ENCODE results near the gene REPIN1. TPM values are rescaled to one million over a fixed set of nuclear protein-coding genes. Genes with fewer than 3 reads are reported as not detected.

REPIN1 gene
- total RNA-seq, 1 experiment from 2014 or later, result 106 TPM

GRCh38 chr7:150388709-150389531 lies 20.3 kb downstream of the REPIN1 start (continued):
- TF ChIP-seq SP1 (IDR thresholded peaks at IDR 0.05; ENCODE audit: low read depth), result no peak

DNA sequence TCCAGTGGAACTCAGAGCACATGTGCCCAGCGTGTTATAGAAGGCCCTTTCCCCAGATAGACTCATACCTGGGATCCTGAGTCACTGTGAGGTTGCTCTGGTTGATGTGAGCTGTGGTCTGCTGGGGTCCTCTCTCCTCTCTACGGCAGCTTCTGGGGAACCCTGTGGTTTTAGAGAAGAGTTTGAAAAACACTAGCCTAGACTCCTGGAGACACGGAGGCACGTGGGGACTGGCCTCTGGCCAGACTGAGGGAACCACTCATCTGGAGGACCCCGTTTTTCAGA lies 20.9 kb downstream of the REPIN1 start:
- no peaks in the 10 kb centered on the region for H3K36me3 ChIP-seq (ENCODE audit: control insufficient read depth in 1 of 2, insufficient read depth in 2 of 2, low read length in 2 of 2)
- H3K4me2 ChIP-seq (ENCODE audit: low read length), result no peak overlapping the region
- intact Hi-C loops (cut with micrococcal nuclease), result no loop called here
- ChIA-PET RAD21 (ENCODE audit: low non-redundant PET in 1 of 2, low total read pairs in 2 of 2, uncharacterized antibody in 2 of 2, unreplicated experiment in 2 of 2) (no interaction called here), POLR2A (no interaction called here), CTCF (no interaction called here)
- no peaks in the 10 kb centered on the region for H3K27me3 ChIP-seq (ENCODE audit: insufficient read depth, low read length)
- H3K4me1 ChIP-seq (ENCODE audit: control insufficient read depth in 1 of 2, insufficient read depth in 2 of 2, low read length in 2 of 2), result no peaks in the 10 kb centered on the region
- TF ChIP-seq ZBTB33 (IDR thresholded peaks at IDR 0.05; ENCODE audit: extremely low read depth, insufficient replicate concordance, low read length) (no peak), EZH2phosphoT487 (IDR thresholded peaks at IDR 0.05; ENCODE audit: borderline replicate concordance) (no peak), POLR2A (IDR thresholded peaks at IDR 0.05; ENCODE audit: borderline replicate concordance, extremely low read depth, insufficient read depth, insufficient read length) (no peak), ZFX (IDR thresholded peaks at IDR 0.05) (no peak), CTCF (IDR thresholded peaks at IDR 0.05 in 2 of 3, conservative IDR thresholded peaks at IDR 0.05 in 1 of 3; ENCODE audit: borderline replicate concordance in 1 of 3, insufficient read depth in 1 of 3, low read depth in 2 of 3, low read length in 2 of 3) (no peak), EGR1 (IDR thresholded peaks at IDR 0.05; ENCODE audit: low read depth) (no peak), JUND (IDR thresholded peaks at IDR 0.05) (no peak), EZH2 (IDR thresholded peaks at IDR 0.05) (no peak), CBX3 (IDR thresholded peaks at IDR 0.05; ENCODE audit: low read depth) (no peak)
- TF ChIP-seq, protein P1, sequence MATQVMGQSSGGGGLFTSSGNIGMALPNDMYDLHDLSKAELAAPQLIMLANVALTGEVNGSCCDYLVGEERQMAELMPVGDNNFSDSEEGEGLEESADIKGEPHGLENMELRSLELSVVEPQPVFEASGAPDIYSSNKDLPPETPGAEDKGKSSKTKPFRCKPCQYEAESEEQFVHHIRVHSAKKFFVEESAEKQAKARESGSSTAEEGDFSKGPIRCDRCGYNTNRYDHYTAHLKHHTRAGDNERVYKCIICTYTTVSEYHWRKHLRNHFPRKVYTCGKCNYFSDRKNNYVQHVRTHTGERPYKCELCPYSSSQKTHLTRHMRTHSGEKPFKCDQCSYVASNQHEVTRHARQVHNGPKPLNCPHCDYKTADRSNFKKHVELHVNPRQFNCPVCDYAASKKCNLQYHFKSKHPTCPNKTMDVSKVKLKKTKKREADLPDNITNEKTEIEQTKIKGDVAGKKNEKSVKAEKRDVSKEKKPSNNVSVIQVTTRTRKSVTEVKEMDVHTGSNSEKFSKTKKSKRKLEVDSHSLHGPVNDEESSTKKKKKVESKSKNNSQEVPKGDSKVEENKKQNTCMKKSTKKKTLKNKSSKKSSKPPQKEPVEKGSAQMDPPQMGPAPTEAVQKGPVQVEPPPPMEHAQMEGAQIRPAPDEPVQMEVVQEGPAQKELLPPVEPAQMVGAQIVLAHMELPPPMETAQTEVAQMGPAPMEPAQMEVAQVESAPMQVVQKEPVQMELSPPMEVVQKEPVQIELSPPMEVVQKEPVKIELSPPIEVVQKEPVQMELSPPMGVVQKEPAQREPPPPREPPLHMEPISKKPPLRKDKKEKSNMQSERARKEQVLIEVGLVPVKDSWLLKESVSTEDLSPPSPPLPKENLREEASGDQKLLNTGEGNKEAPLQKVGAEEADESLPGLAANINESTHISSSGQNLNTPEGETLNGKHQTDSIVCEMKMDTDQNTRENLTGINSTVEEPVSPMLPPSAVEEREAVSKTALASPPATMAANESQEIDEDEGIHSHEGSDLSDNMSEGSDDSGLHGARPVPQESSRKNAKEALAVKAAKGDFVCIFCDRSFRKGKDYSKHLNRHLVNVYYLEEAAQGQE (IDR thresholded peaks at IDR 0.05; ENCODE audit: low read depth), result no peak
- H4K20me1 ChIP-seq (ENCODE audit: insufficient read depth), result no peaks in the 10 kb centered on the region
- no peak overlapping the region for H2AFZ ChIP-seq (ENCODE audit: low read depth, low read length, poor library complexity, severe bottlenecking)
- H3K9ac ChIP-seq (ENCODE audit: low read length), result no peak overlapping the region
- no peaks in the 10 kb centered on the region; the same call in 1 of the 2 replicates for H3K79me2 ChIP-seq (ENCODE audit: insufficient read depth, low read length)
- BruUV-seq (replicated peaks), result no TSS peak
- no peak overlapping the region for H3K27ac ChIP-seq (ENCODE audit: low read depth, low read length)
- H3K4me3 ChIP-seq (replicated peaks in 1 of 2; ENCODE audit: low read depth in 1 of 2, low read length in 2 of 2), result no peak overlapping the region
- DNase-seq (ENCODE audit: low read depth, low spot score), result no peak
- no peaks in the 10 kb centered on the region for H3K9me3 ChIP-seq (ENCODE audit: control insufficient read depth in 1 of 2, insufficient read depth in 1 of 2, low read depth in 1 of 2, low read length in 2 of 2)
- no peaks in the 10 kb centered on the region for H3K9me2 ChIP-seq (ENCODE audit: insufficient read depth)
- ATAC-seq, result no peak
